Left ventricle myocardium inferior (tissue), 1 donor: ENCODE data around the gene SCARF2. TPM values are rescaled to one million over a fixed set of nuclear protein-coding genes. Genes with fewer than 3 reads are reported as not detected.
"Not testable (repeated sequence)": the region's sequence is repeated elsewhere in the genome, so short reads cannot be mapped to it uniquely, and the experiment has no call there.

Experiments
- DNase-seq: peaks from one replicate; pipeline ENCODE4 v3.0.0-alpha.2; 2020
- H3K27ac ChIP-seq: fragments of 200-600 bp; replicated peaks from 2 replicates; pipeline ENCODE4 v1.8.0; 2021
- H3K27me3 ChIP-seq: fragments of 200-600 bp; 2 replicates; pipeline ENCODE4 v1.8.0; 2021; ENCODE audit warnings: low read depth
- H3K36me3 ChIP-seq: fragments of 200-600 bp; 2 replicates; pipeline ENCODE4 v1.8.0; 2021
- H3K4me1 ChIP-seq: fragments of 200-600 bp; 2 replicates; pipeline ENCODE4 v1.8.0; 2021
- H3K4me3 ChIP-seq: fragments of 200-600 bp; 2 replicates; pipeline ENCODE4 v1.8.0; 2021; ENCODE audit warnings: mild to moderate bottlenecking, moderate library complexity
- H3K9me3 ChIP-seq: fragments of 200-600 bp; replicated peaks from 2 replicates; pipeline ENCODE4 v1.8.0; 2021
- CTCF ChIP-seq: fragments of 200-600 bp; IDR thresholded peaks from 2 replicates; pipeline ENCODE4 v1.8.0; 2021; ENCODE audit warnings: antibody characterized with exemption, mild to moderate bottlenecking, borderline replicate concordance
- intact Hi-C: fragments of 100-400 bp; cut with micrococcal nuclease; formaldehyde crosslinking; loops from one replicate; pipeline ENCODE4 v1.11.0; 2022
- total RNA-seq: library from RNA; stranded (reverse); fragmentation: NEBNext Ultra II Directional; extraction: Animal tissue kit (Norgen Biotek cat#: 25700); gene quantifications from one replicate; pipeline ENCODE4 v1.2.1, GENCODE V29; 2021
- donor health status: DM: no; HTN: yes; CAD: no; lungs with severe emphysema.

SCARF2 gene
- total RNA-seq, 1 donor from 2014 or later = 3.1 TPM

- H3K27me3 ChIP-seq = peaks cover 45% of the 10 kb centered on the region
- H3K9me3 ChIP-seq = no peaks in the 10 kb centered on the region
- H3K36me3 ChIP-seq = no peaks in the 10 kb centered on the region
- intact Hi-C loops = no loop called here
- H3K27ac ChIP-seq = no peak overlapping the region
- TF ChIP-seq CTCF = no peak
- no peak overlapping the region for H3K4me3 ChIP-seq
- no peak for DNase-seq
- H3K4me1 ChIP-seq = no peaks in the 10 kb centered on the region
Measured at GRCh38 chr22:20383538-20383937, 54.1 kb downstream of the SCARF2 start.

GRCh38 chr22:20380486-20380885 is 57.1 kb downstream of the SCARF2 start:
- H3K9me3 ChIP-seq = no peaks in the 10 kb centered on the region
- H3K27me3 ChIP-seq = peaks cover 33% of the 10 kb centered on the region
- TF ChIP-seq CTCF = no peak
- no peak for DNase-seq
- no peak overlapping the region for H3K27ac ChIP-seq
- H3K4me1 ChIP-seq = no peaks in the 10 kb centered on the region
- intact Hi-C loops = no loop called here
- H3K36me3 ChIP-seq = no peaks in the 10 kb centered on the region
- H3K4me3 ChIP-seq = no peak overlapping the region

GRCh38 chr22:20378684-20379083 is 58.9 kb downstream of the SCARF2 start:
- DNase-seq, H3K9me3 ChIP-seq, H3K27ac ChIP-seq, H3K4me1 ChIP-seq, intact Hi-C loops, H3K4me3 ChIP-seq, H3K36me3 ChIP-seq: not testable (repeated sequence)
- H3K27me3 ChIP-seq = peaks cover 16% of the 10 kb centered on the region

- no peak for DNase-seq
- TF ChIP-seq CTCF = no peak
- intact Hi-C loops = no loop called here
Measured at GRCh38 chr22:20378110-20378509, 59.5 kb downstream of the SCARF2 start.

GRCh38 chr22:20376983-20377382 is 60.6 kb downstream of the SCARF2 start:
- H3K36me3 ChIP-seq, DNase-seq, intact Hi-C loops, H3K27me3 ChIP-seq, H3K9me3 ChIP-seq, H3K4me3 ChIP-seq, H3K27ac ChIP-seq, H3K4me1 ChIP-seq: not testable (repeated sequence)

More at GRCh38 chr22:20378110-20378509, 59.5 kb downstream of the SCARF2 start:
- no peaks in the 10 kb centered on the region for H3K4me1 ChIP-seq
- no peaks in the 10 kb centered on the region for H3K36me3 ChIP-seq
- H3K9me3 ChIP-seq = no peaks in the 10 kb centered on the region
- H3K27ac ChIP-seq = no peak overlapping the region
- no peak overlapping the region for H3K4me3 ChIP-seq
- peaks cover 10% of the 10 kb centered on the region for H3K27me3 ChIP-seq

- H3K27ac ChIP-seq, H3K4me3 ChIP-seq, H3K4me1 ChIP-seq, H3K27me3 ChIP-seq, H3K36me3 ChIP-seq, DNase-seq, intact Hi-C loops, H3K9me3 ChIP-seq: not testable (repeated sequence)
Measured at GRCh38 chr22:20376281-20376680, 61.3 kb downstream of the SCARF2 start.

Other genes starting within 250 kb of the SCARF2 start
- gene RTN4R, start 169.5 kb downstream of the SCARF2 start, total RNA-seq = 0.96 TPM
- 45.2 TPM for gene DGCR6L, start 117.8 kb downstream of the SCARF2 start, total RNA-seq
- 5.0 TPM for gene ZNF74, start 43.7 kb downstream of the SCARF2 start, total RNA-seq
- 16.1 TPM for gene KLHL22, start 58.0 kb upstream of the SCARF2 start, total RNA-seq
- 40.3 TPM for gene MED15, start 69.8 kb upstream of the SCARF2 start, total RNA-seq